OCI-LY1 (cell line): ENCODE results near the gene BBS1.

Source experiments
- H2AFZ ChIP-seq: fragments of 200-600 bp; sonication (generic), shearing (Covaris generic); 2 replicates; pipeline ENCODE4 v1.6.0; 2014; ENCODE audit warnings: antibody characterized with exemption, mild to moderate bottlenecking, low read length
- H3F3A ChIP-seq: fragments of 200-600 bp; sonication (generic), shearing (Covaris generic); 2 replicates; pipeline ENCODE4 v1.6.0; 2014; ENCODE audit warnings: mild to moderate bottlenecking, antibody characterized with exemption, low read length, moderate library complexity; ENCODE audit not compliant: insufficient read depth
- H3K27ac ChIP-seq: fragments of 200-600 bp; sonication (generic); 2 replicates; pipeline ENCODE4 v1.5.1; 2014; ENCODE audit warnings: low read length, mixed run types, mild to moderate bottlenecking, low read depth; ENCODE audit not compliant: poor library complexity, severe bottlenecking
- H3K27me3 ChIP-seq: fragments of 200-600 bp; sonication (generic); 2 replicates; pipeline ENCODE4 v1.6.0; 2014; ENCODE audit warnings: antibody characterized with exemption, mild to moderate bottlenecking, low read length, moderate library complexity; ENCODE audit not compliant: insufficient read depth
- H3K36me3 ChIP-seq: fragments of 200-600 bp; sonication (generic); 2 replicates; pipeline ENCODE4 v1.6.1; 2014; ENCODE audit warnings: mild to moderate bottlenecking, antibody characterized with exemption, low read length, moderate library complexity, mixed read lengths; ENCODE audit not compliant: insufficient read depth
- H3K4me1 ChIP-seq: fragments of 200-600 bp; sonication (generic); 2 replicates; pipeline ENCODE4 v1.5.1; 2014; ENCODE audit warnings: mild to moderate bottlenecking, low read length, moderate library complexity; ENCODE audit not compliant: insufficient read depth, severe bottlenecking
- H3K4me2 ChIP-seq: fragments of 200-600 bp; sonication (generic), shearing (Covaris generic); 2 replicates; pipeline ENCODE4 v1.6.1; 2014; ENCODE audit warnings: low read length
- H3K4me3 ChIP-seq: fragments of 200-600 bp; sonication (generic); 2 replicates; pipeline ENCODE4 v1.5.1; 2014; ENCODE audit warnings: low read length, low read depth, mild to moderate bottlenecking, mixed read lengths; ENCODE audit not compliant: poor library complexity, severe bottlenecking
- H3K79me2 ChIP-seq: fragments of 200-600 bp; shearing (Covaris generic); 2 replicates; pipeline ENCODE4 v1.6.1; 2016; ENCODE audit warnings: mixed run types, low read length, mixed read lengths; ENCODE audit not compliant: insufficient read depth
- H3K9ac ChIP-seq: fragments of 200-600 bp; sonication (generic), shearing (Covaris generic); 2 replicates; pipeline ENCODE4 v1.6.1; 2014; ENCODE audit warnings: mild to moderate bottlenecking, low read length, mixed read lengths
- H3K9me2 ChIP-seq: fragments of 200-600 bp; sonication (generic), shearing (Covaris generic); 2 replicates; pipeline ENCODE4 v1.6.1; 2014; ENCODE audit warnings: low read depth, mild to moderate bottlenecking, low read length, mixed read lengths
- H3K9me3 ChIP-seq: fragments of 200-600 bp; shearing (Covaris generic); 2 replicates; pipeline ENCODE4 v1.6.1; 2014; ENCODE audit warnings: low read length, mixed read lengths
- H4K20me1 ChIP-seq: fragments of 200-600 bp; sonication (generic), shearing (Covaris generic); 2 replicates; pipeline ENCODE4 v1.6.0; 2016; ENCODE audit warnings: mild to moderate bottlenecking, low read length; ENCODE audit not compliant: insufficient read depth
- CTCF ChIP-seq: fragments of 200-600 bp; sonication (generic), shearing (Covaris generic); IDR thresholded peaks from 2 replicates; pipeline ENCODE4 v1.5.1; 2017; ENCODE audit warnings: mild to moderate bottlenecking, antibody characterized with exemption, low read length, moderate library complexity, mixed read lengths
- EZH2 ChIP-seq: fragments of 200-600 bp; sonication (generic), shearing (Covaris generic); IDR thresholded peaks from 2 replicates; pipeline ENCODE4 v1.8.0; 2017; ENCODE audit warnings: borderline replicate concordance, mixed run types, mild to moderate bottlenecking, antibody characterized with exemption, low read length, moderate library complexity, mixed read lengths

BBS1 gene

GRCh38 chr11:66469441-66469840, 41.0 kb upstream of the BBS1 start:
- H3K9me3 ChIP-seq, result no peaks in the 10 kb centered on the region
- H3K27me3 ChIP-seq, result no peaks in the 10 kb centered on the region
- no peaks in the 10 kb centered on the region for H4K20me1 ChIP-seq
- H3K36me3 ChIP-seq, result no peaks in the 10 kb centered on the region
- H3K79me2 ChIP-seq, result no peaks in the 10 kb centered on the region
- no peak overlapping the region for H3K27ac ChIP-seq
- peaks cover 24% of the 10 kb centered on the region for H3K4me1 ChIP-seq
- no peaks in the 10 kb centered on the region for H3F3A ChIP-seq
- H3K9me2 ChIP-seq, result no peaks in the 10 kb centered on the region
- no peak overlapping the region for H3K9ac ChIP-seq
- no peak overlapping the region for H3K4me2 ChIP-seq
- H3K4me3 ChIP-seq, result no peak overlapping the region
- TF ChIP-seq EZH2, result no peak
- TF ChIP-seq CTCF, result no peak
- no peak overlapping the region for H2AFZ ChIP-seq

GRCh38 chr11:66470015-66470414, 40.4 kb upstream of the BBS1 start:
- Histone ChIP-seq H3K27me3 (no peaks in the 10 kb centered on the region), H3K36me3 (no peaks in the 10 kb centered on the region), H3F3A (no peaks in the 10 kb centered on the region), H2AFZ (no peak overlapping the region), H3K9me3 (no peaks in the 10 kb centered on the region), H3K27ac (no peak overlapping the region), H3K4me1 (peaks cover 22% of the 10 kb centered on the region), H3K4me3 (no peak overlapping the region), H3K9ac (no peak overlapping the region), H3K9me2 (no peaks in the 10 kb centered on the region), H3K79me2 (no peaks in the 10 kb centered on the region), H4K20me1 (no peaks in the 10 kb centered on the region), H3K4me2 (no peak overlapping the region)
- TF ChIP-seq EZH2 (no peak), CTCF (no peak)

GRCh38 chr11:66471142-66471541, 39.3 kb upstream of the BBS1 start:
- H3K9ac ChIP-seq, result no peak overlapping the region
- no peaks in the 10 kb centered on the region for H3K79me2 ChIP-seq
- H3K4me1 ChIP-seq, result peaks cover 11% of the 10 kb centered on the region
- H2AFZ ChIP-seq, result no peak overlapping the region
- H3K9me3 ChIP-seq, result no peaks in the 10 kb centered on the region
- no peaks in the 10 kb centered on the region for H3K9me2 ChIP-seq
- TF ChIP-seq CTCF (no peak), EZH2 (no peak)
- no peaks in the 10 kb centered on the region for H3K36me3 ChIP-seq
- no peaks in the 10 kb centered on the region for H3F3A ChIP-seq
- H4K20me1 ChIP-seq, result no peaks in the 10 kb centered on the region
- no peak overlapping the region for H3K4me3 ChIP-seq
- no peak overlapping the region for H3K4me2 ChIP-seq
- H3K27ac ChIP-seq, result no peak overlapping the region
- H3K27me3 ChIP-seq, result no peaks in the 10 kb centered on the region
